ENCODE data around the gene HES5.

GRCh38 chr1:2570332-2570731 is 40.3 kb upstream of the HES5 start:
- TF ChIP-seq POLR2AphosphoS5 (IDR thresholded peaks at IDR 0.05) = no peak
- no peak for TF ChIP-seq CTCF (IDR thresholded peaks at IDR 0.05; ENCODE audit: poor library complexity, severe bottlenecking)
- no peak for TF ChIP-seq MXI1 (conservative IDR thresholded peaks at IDR 0.05; ENCODE audit: poor library complexity, severe bottlenecking)
- TF ChIP-seq REST (IDR thresholded peaks at IDR 0.05; ENCODE audit: borderline replicate concordance) = no peak
